SJCRH30 (cell line): ENCODE data around the gene ENGASE. TPM values are rescaled to one million over a fixed set of nuclear protein-coding genes. Genes with fewer than 3 reads are reported as not detected.

Experiments
- DNase-seq, 2 experiments: peaks; one replicate each; pipeline ENCODE4 v3.0.0-alpha.2; 2015 to 2020
- H3K27ac ChIP-seq: fragments of 250-450 bp; sonication (Bioruptor Pico); 2 replicates; pipeline ENCODE4 v1.5.1; 2020; ENCODE audit warnings: mild to moderate bottlenecking, moderate library complexity
- H3K27me3 ChIP-seq: fragments of 250-450 bp; sonication (Bioruptor Pico); 2 replicates; pipeline ENCODE4 v1.5.1; 2020; ENCODE audit warnings: mild to moderate bottlenecking, moderate library complexity
- H3K36me3 ChIP-seq: fragments of 250-450 bp; sonication (Bioruptor Pico); 2 replicates; pipeline ENCODE4 v1.5.1; 2020; ENCODE audit warnings: mild to moderate bottlenecking, moderate library complexity
- H3K4me1 ChIP-seq: fragments of 250-450 bp; sonication (Bioruptor Pico); 2 replicates; pipeline ENCODE4 v1.5.1; 2020; ENCODE audit warnings: mild to moderate bottlenecking, moderate library complexity
- H3K4me3 ChIP-seq: fragments of 250-450 bp; sonication (Bioruptor Pico); 2 replicates; pipeline ENCODE4 v1.5.1; 2020; ENCODE audit warnings: mild to moderate bottlenecking, moderate library complexity
- H3K9me3 ChIP-seq: fragments of 250-450 bp; sonication (Bioruptor Pico); replicated peaks from 2 replicates; pipeline ENCODE4 v1.5.1; 2020; ENCODE audit warnings: mild to moderate bottlenecking, moderate library complexity
- total RNA-seq: library from RNA; depleted of rRNA; stranded (reverse); fragments of >200 nt; shearing (Covaris generic); gene quantifications from 2 replicates; pipeline ENCODE4 v1.2.3, GENCODE V29; 2014

Gene ENGASE
- total RNA-seq, 1 experiment from 2014 or later: 82.5 TPM

GRCh38 chr17:79113699-79114457 lies 39.3 kb downstream of the ENGASE start:
- H3K36me3 ChIP-seq: no peaks in the 10 kb centered on the region
- peak in 1 of 2 experiments; percentile 61 for DNase-seq
- peaks cover 30% of the 10 kb centered on the region for H3K27me3 ChIP-seq

GRCh38 chr17:79114458-79115301 lies 40.1 kb downstream of the ENGASE start:
- no peak overlapping the region for H3K27ac ChIP-seq
- no peaks in the 10 kb centered on the region for H3K36me3 ChIP-seq
- H3K4me1 ChIP-seq: peaks cover 16% of the 10 kb centered on the region
- peaks cover 38% of the 10 kb centered on the region for H3K27me3 ChIP-seq
- peak overlapping the region; percentile 19 for H3K4me3 ChIP-seq
- DNase-seq: peak; percentile 85 to 90
- no peaks in the 10 kb centered on the region for H3K9me3 ChIP-seq

More at GRCh38 chr17:79113699-79114457, 39.3 kb downstream of the ENGASE start:
- peaks cover 16% of the 10 kb centered on the region for H3K4me1 ChIP-seq
- no peaks in the 10 kb centered on the region for H3K9me3 ChIP-seq
- H3K4me3 ChIP-seq: peak overlapping the region; percentile 19
- H3K27ac ChIP-seq: no peak overlapping the region

- Histone ChIP-seq H3K36me3 (no peaks in the 10 kb centered on the region), H3K4me1 (peaks cover 16% of the 10 kb centered on the region), H3K27ac (no peak overlapping the region), H3K9me3 (no peaks in the 10 kb centered on the region), H3K4me3 (no peak overlapping the region), H3K27me3 (peaks cover 38% of the 10 kb centered on the region)
- no peak for DNase-seq
Measured at GRCh38 chr17:79115487-79115886, 40.9 kb downstream of the ENGASE start.

- no peak overlapping the region for H3K27ac ChIP-seq
- H3K9me3 ChIP-seq: no peaks in the 10 kb centered on the region
- peaks cover 38% of the 10 kb centered on the region for H3K27me3 ChIP-seq
- no peak overlapping the region for H3K4me3 ChIP-seq
- H3K4me1 ChIP-seq: peaks cover 16% of the 10 kb centered on the region
- DNase-seq: no peak
- H3K36me3 ChIP-seq: no peaks in the 10 kb centered on the region
Measured at GRCh38 chr17:79116575-79117368, 42.1 kb downstream of the ENGASE start.

GRCh38 chr17:79117905-79118487 lies 43.4 kb downstream of the ENGASE start:
- Histone ChIP-seq H3K9me3 (no peaks in the 10 kb centered on the region), H3K27ac (no peak overlapping the region), H3K27me3 (peaks cover 38% of the 10 kb centered on the region), H3K4me3 (no peak overlapping the region), H3K36me3 (no peaks in the 10 kb centered on the region), H3K4me1 (peaks cover 16% of the 10 kb centered on the region)
- DNase-seq: no peak

- peaks cover 38% of the 10 kb centered on the region for H3K27me3 ChIP-seq
- no peak overlapping the region for H3K4me3 ChIP-seq
- H3K36me3 ChIP-seq: no peaks in the 10 kb centered on the region
- H3K9me3 ChIP-seq: no peaks in the 10 kb centered on the region
- no peak overlapping the region for H3K27ac ChIP-seq
- DNase-seq: no peak
- H3K4me1 ChIP-seq: peaks cover 14% of the 10 kb centered on the region
Measured at GRCh38 chr17:79118924-79119323, 44.3 kb downstream of the ENGASE start.

GRCh38 chr17:79120259-79120658 lies 45.6 kb downstream of the ENGASE start:
- H3K4me3 ChIP-seq: no peak overlapping the region
- H3K27me3 ChIP-seq: peaks cover 49% of the 10 kb centered on the region
- no peaks in the 10 kb centered on the region for H3K36me3 ChIP-seq
- H3K27ac ChIP-seq: no peak overlapping the region
- H3K4me1 ChIP-seq: peaks cover 1% of the 10 kb centered on the region
- DNase-seq: no peak
- no peaks in the 10 kb centered on the region for H3K9me3 ChIP-seq

- no peak for DNase-seq
- Histone ChIP-seq H3K27me3 (peaks cover 55% of the 10 kb centered on the region), H3K4me1 (no peaks in the 10 kb centered on the region), H3K27ac (no peak overlapping the region), H3K36me3 (no peaks in the 10 kb centered on the region), H3K4me3 (no peak overlapping the region), H3K9me3 (no peaks in the 10 kb centered on the region)
Measured at GRCh38 chr17:79123988-79124387, 49.4 kb downstream of the ENGASE start.

- no peaks in the 10 kb centered on the region for H3K36me3 ChIP-seq
- no peaks in the 10 kb centered on the region for H3K9me3 ChIP-seq
- no peaks in the 10 kb centered on the region for H3K4me1 ChIP-seq
- H3K27me3 ChIP-seq: peaks cover 49% of the 10 kb centered on the region
- H3K27ac ChIP-seq: no peak overlapping the region
- H3K4me3 ChIP-seq: no peak overlapping the region
- DNase-seq: no peak
Measured at GRCh38 chr17:79124513-79125209, 50.0 kb downstream of the ENGASE start.

- Histone ChIP-seq H3K9me3 (no peaks in the 10 kb centered on the region), H3K36me3 (no peaks in the 10 kb centered on the region), H3K27me3 (peaks cover 50% of the 10 kb centered on the region), H3K27ac (no peak overlapping the region), H3K4me3 (no peak overlapping the region), H3K4me1 (no peaks in the 10 kb centered on the region)
- DNase-seq: no peak
Measured at GRCh38 chr17:79125503-79125902, 50.9 kb downstream of the ENGASE start.

GRCh38 chr17:79126139-79126538 lies 51.5 kb downstream of the ENGASE start:
- H3K9me3 ChIP-seq: no peaks in the 10 kb centered on the region
- DNase-seq: peak; percentile 53 to 57
- H3K36me3 ChIP-seq: no peaks in the 10 kb centered on the region
- no peak overlapping the region for H3K4me3 ChIP-seq
- H3K4me1 ChIP-seq: no peaks in the 10 kb centered on the region
- no peak overlapping the region for H3K27ac ChIP-seq
- peaks cover 56% of the 10 kb centered on the region for H3K27me3 ChIP-seq

- DNase-seq: no peak
- Histone ChIP-seq H3K27ac (no peak overlapping the region), H3K4me3 (no peak overlapping the region), H3K27me3 (peaks cover 69% of the 10 kb centered on the region), H3K36me3 (no peaks in the 10 kb centered on the region), H3K4me1 (no peaks in the 10 kb centered on the region), H3K9me3 (no peaks in the 10 kb centered on the region)
Measured at GRCh38 chr17:79127534-79128135, 53.0 kb downstream of the ENGASE start.

GRCh38 chr17:79129523-79129922 lies 54.9 kb downstream of the ENGASE start:
- Histone ChIP-seq H3K4me1 (no peaks in the 10 kb centered on the region), H3K4me3 (no peak overlapping the region), H3K36me3 (no peaks in the 10 kb centered on the region), H3K27me3 (peaks cover 82% of the 10 kb centered on the region), H3K9me3 (no peaks in the 10 kb centered on the region), H3K27ac (no peak overlapping the region)
- no peak for DNase-seq
